Mesendoderm (in vitro differentiated cells): ENCODE measurements around the gene CPNE5.

Source experiments
- DNase-seq: peaks from one replicate; pipeline ENCODE4 v3.0.0; 2013
- H2AK5ac ChIP-seq: 2 replicates; pipeline ENCODE4 v1.6.1; 2013; ENCODE audit warnings: low read length, inconsistent platforms
- H2BK120ac ChIP-seq: 2 replicates; pipeline ENCODE4 v1.6.1; 2013; ENCODE audit warnings: low read depth, mild to moderate bottlenecking, low read length, moderate library complexity, mixed read lengths
- H2BK15ac ChIP-seq: replicated peaks from 2 replicates; pipeline ENCODE4 v1.6.1; 2013; ENCODE audit warnings: low read depth, mild to moderate bottlenecking, moderate library complexity
- H2BK5ac ChIP-seq: 2 replicates; pipeline ENCODE4 v1.6.1; 2013; ENCODE audit warnings: low read length, inconsistent platforms
- H3K18ac ChIP-seq: 2 replicates; pipeline ENCODE4 v1.6.1; 2013; ENCODE audit warnings: mild to moderate bottlenecking, low read length, mixed read lengths
- H3K23ac ChIP-seq: one replicate; pipeline ENCODE4 v1.6.1; 2013; ENCODE audit warnings: low read length
- H3K27ac ChIP-seq: 2 replicates; pipeline ENCODE4 v1.5.1; 2013; ENCODE audit warnings: low read depth, mild to moderate bottlenecking, inconsistent platforms, low read length, moderate library complexity
- H3K27me3 ChIP-seq: 2 replicates; pipeline ENCODE4 v1.6.1; 2013; ENCODE audit warnings: low read length, control low read depth, mild to moderate bottlenecking, inconsistent platforms; ENCODE audit not compliant: insufficient read depth, poor library complexity
- H3K36me3 ChIP-seq: 2 replicates; pipeline ENCODE4 v1.6.1; 2013; ENCODE audit warnings: low read length, inconsistent platforms; ENCODE audit not compliant: control insufficient read depth, insufficient read depth
- H3K4ac ChIP-seq: one replicate; pipeline ENCODE4 v1.6.1; 2013; ENCODE audit warnings: low read depth, mild to moderate bottlenecking, low read length, moderate library complexity
- H3K4me1 ChIP-seq: 2 replicates; pipeline ENCODE4 v1.6.1; 2013; ENCODE audit warnings: low read depth, low read length, inconsistent platforms; ENCODE audit not compliant: control insufficient read depth
- H3K4me2 ChIP-seq: 2 replicates; pipeline ENCODE4 v1.6.1; 2013; ENCODE audit warnings: low read length
- H3K4me3 ChIP-seq: 2 replicates; pipeline ENCODE4 v1.5.1; 2013; ENCODE audit warnings: mild to moderate bottlenecking, low read length
- H3K56ac ChIP-seq: one replicate; pipeline ENCODE4 v1.6.1; 2013; ENCODE audit warnings: low read length
- H3K79me1 ChIP-seq: 2 replicates; pipeline ENCODE4 v1.6.1; 2013; ENCODE audit warnings: low read length, inconsistent platforms
- H3K79me2 ChIP-seq: 2 replicates; pipeline ENCODE4 v1.6.1; 2013; ENCODE audit warnings: mild to moderate bottlenecking, low read length; ENCODE audit not compliant: control insufficient read depth, insufficient read depth
- H3K9ac ChIP-seq: 2 replicates; pipeline ENCODE4 v1.6.1; 2013; ENCODE audit warnings: low read length, inconsistent platforms
- H4K5ac ChIP-seq: one replicate; pipeline ENCODE4 v1.6.1; 2013; ENCODE audit warnings: low read length
- H4K8ac ChIP-seq: one replicate; pipeline ENCODE4 v1.6.1; 2013; ENCODE audit warnings: low read depth, mild to moderate bottlenecking, control low read depth, low read length, moderate library complexity
- WGBS: extraction: QIAGEN DNeasy Blood & Tissue Kit; methylation state at CpG from one replicate; pipeline ENCODE4 v1.1.7; 2013; ENCODE audit warnings: low lambda C conversion rate, missing lambda C conversion rate; ENCODE audit not compliant: insufficient coverage; ENCODE audit errors: extremely low coverage; 5-methylcytosine and 5-hydroxymethylcytosine counted together

Gene CPNE5

DNA sequence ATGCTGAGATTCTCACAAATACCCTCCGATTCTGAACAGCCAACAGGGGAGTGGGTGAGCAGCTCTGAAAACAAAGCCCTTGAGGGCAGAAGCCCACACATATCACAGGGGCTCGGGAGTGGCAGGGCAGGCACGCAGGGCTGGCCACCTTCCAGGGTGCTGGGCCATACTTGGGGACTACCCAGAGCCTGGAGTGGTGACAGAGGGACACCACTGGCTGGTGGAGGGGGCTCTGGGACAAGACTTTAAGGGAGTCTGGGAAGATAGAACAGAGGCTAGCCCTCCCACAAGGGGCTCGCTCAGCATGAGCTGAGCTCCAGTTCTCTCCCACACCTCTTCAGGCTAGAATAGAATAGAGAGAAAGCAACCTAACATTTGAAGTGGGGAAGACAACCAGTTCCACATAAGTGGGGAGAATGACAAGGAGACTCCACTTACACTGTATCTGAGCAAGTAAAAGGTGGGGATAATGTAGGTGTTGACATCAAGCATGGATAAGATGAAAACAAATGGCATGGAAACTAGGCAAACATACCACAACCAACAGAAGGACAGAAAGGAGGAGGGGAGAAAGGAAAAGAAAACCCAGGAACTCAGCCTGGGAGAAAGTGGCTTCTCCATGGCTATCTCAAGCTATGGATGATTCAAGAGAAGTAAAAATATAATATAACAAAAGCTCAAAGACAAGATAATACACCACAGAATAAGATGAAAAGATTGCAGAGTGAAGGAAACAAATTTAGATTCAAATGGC, 28.4 kb upstream of the CPNE5 start:
- no peak overlapping the region for H3K56ac ChIP-seq
- peaks cover 30% of the 10 kb centered on the region for H3K79me1 ChIP-seq
- H3K4me3 ChIP-seq = no peak overlapping the region
- peaks cover 38% of the 10 kb centered on the region for H3K79me2 ChIP-seq
- no peak overlapping the region for H2BK120ac ChIP-seq
- H3K18ac ChIP-seq = no peak overlapping the region
- H3K4me1 ChIP-seq = peaks cover 2% of the 10 kb centered on the region
- H3K4me2 ChIP-seq = no peak overlapping the region
- no peak overlapping the region for H3K9ac ChIP-seq
- no peak overlapping the region for H2BK5ac ChIP-seq
- H2BK15ac ChIP-seq = no peak overlapping the region
- H3K4ac ChIP-seq = no peak overlapping the region
- WGBS = no CpG with 5 or more reads among the region's 4 CpGs
- no peak overlapping the region for H3K23ac ChIP-seq
- H3K27me3 ChIP-seq = no peaks in the 10 kb centered on the region
- H2AK5ac ChIP-seq = no peak overlapping the region
- DNase-seq = no peak
- no peak overlapping the region for H3K27ac ChIP-seq
- H4K5ac ChIP-seq = no peak overlapping the region
- H3K36me3 ChIP-seq = peaks cover 6% of the 10 kb centered on the region
- no peak overlapping the region for H4K8ac ChIP-seq

DNA sequence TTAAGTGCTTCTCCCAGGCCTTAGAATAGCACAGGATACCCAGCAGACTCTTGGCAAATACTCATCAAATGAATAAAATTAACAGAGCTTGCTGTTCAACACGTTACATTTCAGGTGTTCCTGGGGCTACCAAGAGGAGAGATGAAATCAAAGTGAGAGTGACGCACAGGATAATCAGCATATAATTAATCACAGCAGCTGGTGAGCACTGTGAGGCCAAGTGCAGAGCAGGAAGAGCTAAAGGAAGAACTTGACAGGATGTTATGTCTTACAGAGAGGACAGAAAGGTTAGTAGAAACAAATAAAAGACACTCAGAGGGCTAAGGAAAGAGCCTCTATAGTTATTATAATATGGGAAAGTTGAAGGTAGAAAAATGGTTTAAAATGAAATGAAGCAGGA, 26.6 kb upstream of the CPNE5 start:
- Histone ChIP-seq H2AK5ac (no peak overlapping the region), H3K9ac (no peak overlapping the region), H4K5ac (no peak overlapping the region), H3K4me2 (no peak overlapping the region), H4K8ac (no peak overlapping the region), H3K4me1 (peaks cover 2% of the 10 kb centered on the region), H3K27ac (no peak overlapping the region), H3K79me2 (peaks cover 44% of the 10 kb centered on the region), H3K27me3 (no peaks in the 10 kb centered on the region), H3K36me3 (peaks cover 7% of the 10 kb centered on the region), H2BK5ac (no peak overlapping the region), H3K79me1 (peaks cover 35% of the 10 kb centered on the region), H2BK15ac (no peak overlapping the region), H3K23ac (no peak overlapping the region), H3K4me3 (no peak overlapping the region), H2BK120ac (no peak overlapping the region), H3K4ac (no peak overlapping the region), H3K56ac (no peak overlapping the region), H3K18ac (no peak overlapping the region)
- WGBS = no CpG with 5 or more reads among the region's 2 CpGs
- no peak for DNase-seq

DNA sequence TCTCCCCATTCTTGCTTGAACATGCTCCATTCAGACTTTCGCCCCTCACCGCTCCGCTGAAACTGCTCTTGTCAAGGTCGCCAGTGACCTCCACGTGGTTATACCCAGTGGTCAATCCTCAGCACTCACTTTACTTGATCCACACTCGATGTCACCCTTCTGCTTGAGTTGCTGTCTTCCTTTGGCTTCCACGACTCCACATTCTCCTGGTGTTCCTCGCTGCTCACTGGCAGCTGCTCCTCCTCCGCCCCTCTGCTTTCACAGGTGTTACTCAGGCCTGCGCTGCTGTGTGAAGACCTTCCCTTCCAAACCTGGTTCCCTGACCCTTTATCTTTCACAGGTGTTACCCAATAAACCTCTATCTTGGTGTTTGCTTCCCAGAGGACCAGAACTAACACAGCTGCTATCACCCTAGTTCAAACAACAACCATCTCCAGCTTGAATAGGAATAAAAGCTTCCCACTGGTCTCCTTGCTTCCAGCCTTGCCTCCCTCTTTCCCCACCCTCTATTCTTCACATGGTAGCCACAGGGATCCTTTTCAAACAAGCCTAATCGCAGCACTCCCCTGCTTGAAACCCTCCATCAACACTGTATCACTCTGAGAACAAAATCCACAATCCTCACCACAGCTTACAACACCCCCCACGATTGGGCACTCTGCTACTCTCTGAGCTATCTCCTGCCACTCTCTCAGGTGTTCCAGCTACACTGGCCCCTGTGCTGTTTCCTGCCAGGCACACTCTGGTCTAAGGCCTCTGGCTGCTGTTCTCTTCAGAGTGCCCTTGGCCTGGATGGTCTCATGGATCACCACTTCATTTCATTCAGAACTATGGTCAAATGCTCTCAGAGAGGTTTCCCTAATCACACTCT, 24.7 kb upstream of the CPNE5 start:
- no CpG with 5 or more reads among the region's 12 CpGs for WGBS
- Histone ChIP-seq H3K79me2 (peaks cover 46% of the 10 kb centered on the region), H4K5ac (no peak overlapping the region), H2AK5ac (no peak overlapping the region), H2BK15ac (no peak overlapping the region), H3K27ac (no peak overlapping the region), H3K23ac (no peak overlapping the region), H3K18ac (no peak overlapping the region), H3K27me3 (no peaks in the 10 kb centered on the region), H3K56ac (peak overlapping the region; percentile 25), H3K79me1 (peaks cover 35% of the 10 kb centered on the region), H3K4me2 (no peak overlapping the region), H2BK5ac (no peak overlapping the region), H3K4ac (no peak overlapping the region), H3K4me3 (no peak overlapping the region), H4K8ac (no peak overlapping the region), H2BK120ac (no peak overlapping the region), H3K9ac (no peak overlapping the region), H3K4me1 (peaks cover 2% of the 10 kb centered on the region), H3K36me3 (peaks cover 7% of the 10 kb centered on the region)
- DNase-seq = no peak

DNA sequence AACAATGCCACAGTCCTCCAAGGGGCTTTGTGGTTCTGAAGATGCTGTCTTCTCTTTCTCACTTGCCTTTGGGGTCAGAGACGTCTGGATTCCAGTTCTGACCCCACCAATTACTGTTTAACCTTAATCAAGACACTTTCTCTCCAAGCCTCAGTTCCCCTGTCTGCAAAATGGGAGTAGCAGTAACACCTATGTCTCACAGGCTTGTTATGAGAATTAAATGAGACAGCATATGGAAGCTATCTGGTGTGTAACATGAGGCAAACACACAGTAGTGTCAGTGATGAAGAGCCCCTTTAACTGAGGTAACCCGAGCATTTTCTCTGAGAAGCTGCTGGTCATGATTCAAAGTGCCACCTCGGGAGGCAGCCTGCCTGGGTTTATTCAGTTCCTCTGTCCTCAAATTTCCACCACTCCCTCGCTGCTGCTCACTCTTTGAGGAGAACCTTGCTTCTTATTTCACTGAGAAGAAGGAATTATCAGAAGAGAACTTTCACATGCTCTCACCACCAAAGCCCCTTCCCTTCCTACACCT, 23.7 kb upstream of the CPNE5 start:
- Histone ChIP-seq H3K27ac (no peak overlapping the region), H3K36me3 (peaks cover 7% of the 10 kb centered on the region), H2BK15ac (no peak overlapping the region), H3K56ac (no peak overlapping the region), H3K4me1 (peaks cover 2% of the 10 kb centered on the region), H3K79me2 (peaks cover 49% of the 10 kb centered on the region), H3K9ac (no peak overlapping the region), H3K4ac (no peak overlapping the region), H4K8ac (no peak overlapping the region), H2BK120ac (no peak overlapping the region), H2AK5ac (no peak overlapping the region), H3K27me3 (no peaks in the 10 kb centered on the region), H3K23ac (no peak overlapping the region), H4K5ac (no peak overlapping the region), H3K18ac (no peak overlapping the region), H3K4me2 (no peak overlapping the region), H3K4me3 (no peak overlapping the region), H3K79me1 (peaks cover 35% of the 10 kb centered on the region), H2BK5ac (no peak overlapping the region)
- DNase-seq = no peak
- no CpG with 5 or more reads among the region's 4 CpGs for WGBS

DNA sequence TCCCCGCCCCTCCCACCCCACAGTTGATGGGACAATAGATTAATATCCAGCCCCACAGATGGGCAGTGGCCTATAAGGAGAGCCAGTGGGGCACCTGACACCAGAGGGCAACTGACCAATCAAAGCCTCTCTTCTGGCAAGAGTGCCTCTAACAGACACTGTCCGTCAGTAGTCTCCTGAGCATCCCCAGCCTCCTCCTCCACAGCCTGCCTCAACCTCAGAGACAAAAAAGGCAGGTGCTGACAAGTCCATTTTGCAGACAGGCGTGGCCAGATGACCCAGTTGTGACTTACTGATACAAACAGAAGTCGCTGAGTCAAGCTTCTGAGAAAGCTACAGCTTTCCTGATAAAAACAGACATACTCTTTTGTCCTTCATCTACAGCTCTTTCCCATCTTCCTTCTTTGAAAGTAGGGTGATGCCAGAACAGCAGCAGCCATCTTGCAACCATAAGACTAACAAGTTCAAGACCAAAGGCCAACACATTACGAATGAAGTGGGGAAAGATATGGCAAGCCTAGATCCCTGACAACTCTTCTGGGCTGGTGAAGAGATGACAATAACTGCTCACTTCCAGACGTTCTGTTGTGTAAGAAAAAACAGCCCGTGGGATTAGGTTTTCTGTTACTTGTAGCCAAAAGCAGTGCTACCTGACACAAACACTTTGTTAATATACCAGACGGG, 23.1 kb upstream of the CPNE5 start:
- H3K56ac ChIP-seq = no peak overlapping the region
- H3K27me3 ChIP-seq = no peaks in the 10 kb centered on the region
- no peak overlapping the region for H2BK5ac ChIP-seq
- WGBS = no CpG with 5 or more reads among the region's 8 CpGs
- H3K4me3 ChIP-seq = no peak overlapping the region
- no peak overlapping the region for H4K8ac ChIP-seq
- H3K18ac ChIP-seq = no peak overlapping the region
- H3K9ac ChIP-seq = no peak overlapping the region
- no peak overlapping the region for H3K4me2 ChIP-seq
- no peak overlapping the region for H3K27ac ChIP-seq
- H4K5ac ChIP-seq = no peak overlapping the region
- no peak overlapping the region for H2BK15ac ChIP-seq
- no peaks in the 10 kb centered on the region for H3K4me1 ChIP-seq
- no peak overlapping the region for H2AK5ac ChIP-seq
- no peak overlapping the region for H3K23ac ChIP-seq
- peaks cover 7% of the 10 kb centered on the region for H3K36me3 ChIP-seq
- H3K79me2 ChIP-seq = peaks cover 43% of the 10 kb centered on the region
- peaks cover 32% of the 10 kb centered on the region for H3K79me1 ChIP-seq
- no peak for DNase-seq
- no peak overlapping the region for H2BK120ac ChIP-seq
- H3K4ac ChIP-seq = no peak overlapping the region
